ENCODE results near the gene C5orf52.

GRCh38 chr5:157690690-157691433 lies 19.5 kb downstream of the C5orf52 start:
- TF ChIP-seq CTCF (IDR thresholded peaks at IDR 0.05) (no peak), POLR2A (IDR thresholded peaks at IDR 0.05) (no peak)

Measured in gastroesophageal sphincter (tissue), 3 donors.